HG03097 (cell line): ENCODE measurements around the gene PRCD.
"Not testable (repeated sequence)": the region's sequence is repeated elsewhere in the genome, so short reads cannot be mapped to it uniquely, and the experiment has no call there.

Experiments
- ATAC-seq: cut with Tn5 transposase; IDR thresholded peaks from one replicate; pipeline ENCODE4 v1.9.1; 2021; ENCODE audit not compliant: unreplicated experiment, low FRiP score

Gene PRCD

GRCh38 chr17:76551685-76552084 lies 11.8 kb downstream of the PRCD start:
- no peak for ATAC-seq

- ATAC-seq = no peak
These were observed 13.5 kb downstream of the PRCD start for GRCh38 chr17:76553178-76553908.

DNA sequence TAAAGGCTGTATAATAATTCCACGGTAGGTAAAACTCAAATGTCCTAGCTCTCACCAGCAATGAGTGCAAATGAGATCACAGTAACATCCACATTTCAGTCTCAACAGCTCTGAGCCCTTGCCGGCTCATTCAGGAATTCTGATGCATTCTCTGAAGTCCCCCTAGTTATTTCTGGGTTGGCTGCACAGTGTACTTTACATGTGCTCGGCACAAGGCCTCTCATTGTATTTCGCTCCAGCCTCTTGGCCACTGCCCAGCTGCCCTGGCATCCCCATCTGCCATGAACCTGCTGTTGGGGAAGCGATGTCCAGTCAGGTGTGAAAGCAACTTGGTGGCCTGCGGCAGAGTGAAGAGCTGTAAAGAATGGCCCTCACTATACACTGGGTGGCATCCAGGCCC lies 14.3 kb downstream of the PRCD start:
- no peak for ATAC-seq

GRCh38 chr17:76556765-76557367 lies 17.0 kb downstream of the PRCD start:
- ATAC-seq = peak; percentile 28

DNA sequence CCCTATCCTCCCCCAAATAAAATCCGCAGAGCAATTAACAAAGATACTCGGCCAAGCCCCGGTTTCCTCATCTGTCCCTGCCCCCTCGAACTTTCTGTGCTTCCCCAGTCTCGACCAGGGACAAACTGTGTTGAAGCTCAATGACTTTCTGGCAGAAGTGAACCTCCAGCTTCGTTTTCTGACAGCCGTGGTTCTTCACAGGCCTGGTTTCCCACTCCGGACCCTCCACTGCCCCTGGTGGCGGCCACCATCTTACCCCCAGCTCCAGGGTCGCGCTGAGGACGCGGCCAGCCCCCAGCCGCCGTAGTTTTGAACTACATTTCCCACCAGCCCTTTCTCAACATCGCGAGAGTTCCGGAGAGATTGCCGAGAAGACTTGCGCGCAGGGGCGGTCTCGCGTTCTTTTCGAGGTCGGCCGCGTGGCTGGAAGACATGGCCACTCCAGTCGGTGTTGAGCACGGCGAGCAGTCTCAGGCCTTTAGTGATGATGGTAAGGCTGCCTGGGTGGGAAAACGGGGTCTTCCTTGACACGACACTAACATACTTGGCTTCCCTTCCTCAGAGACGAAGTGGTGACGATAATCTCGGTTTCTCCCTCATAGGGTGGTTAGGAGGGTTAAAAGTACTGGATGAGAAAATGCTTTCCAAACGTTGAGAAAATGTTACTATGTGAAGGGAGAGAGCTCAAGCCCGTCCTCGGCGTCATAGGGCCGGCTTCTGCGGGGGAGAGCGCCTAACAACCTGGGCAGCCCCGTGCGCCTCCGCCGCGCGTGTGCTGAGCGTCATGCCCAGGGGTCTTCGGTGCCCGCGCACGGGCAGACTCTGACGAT lies 17.7 kb downstream of the PRCD start:
- ATAC-seq = peak; percentile 82

GRCh38 chr17:76558198-76559095 lies 18.6 kb downstream of the PRCD start:
- no peak for ATAC-seq

- ATAC-seq = not testable (repeated sequence)
These were observed 19.6 kb downstream of the PRCD start for GRCh38 chr17:76559460-76559859.

DNA sequence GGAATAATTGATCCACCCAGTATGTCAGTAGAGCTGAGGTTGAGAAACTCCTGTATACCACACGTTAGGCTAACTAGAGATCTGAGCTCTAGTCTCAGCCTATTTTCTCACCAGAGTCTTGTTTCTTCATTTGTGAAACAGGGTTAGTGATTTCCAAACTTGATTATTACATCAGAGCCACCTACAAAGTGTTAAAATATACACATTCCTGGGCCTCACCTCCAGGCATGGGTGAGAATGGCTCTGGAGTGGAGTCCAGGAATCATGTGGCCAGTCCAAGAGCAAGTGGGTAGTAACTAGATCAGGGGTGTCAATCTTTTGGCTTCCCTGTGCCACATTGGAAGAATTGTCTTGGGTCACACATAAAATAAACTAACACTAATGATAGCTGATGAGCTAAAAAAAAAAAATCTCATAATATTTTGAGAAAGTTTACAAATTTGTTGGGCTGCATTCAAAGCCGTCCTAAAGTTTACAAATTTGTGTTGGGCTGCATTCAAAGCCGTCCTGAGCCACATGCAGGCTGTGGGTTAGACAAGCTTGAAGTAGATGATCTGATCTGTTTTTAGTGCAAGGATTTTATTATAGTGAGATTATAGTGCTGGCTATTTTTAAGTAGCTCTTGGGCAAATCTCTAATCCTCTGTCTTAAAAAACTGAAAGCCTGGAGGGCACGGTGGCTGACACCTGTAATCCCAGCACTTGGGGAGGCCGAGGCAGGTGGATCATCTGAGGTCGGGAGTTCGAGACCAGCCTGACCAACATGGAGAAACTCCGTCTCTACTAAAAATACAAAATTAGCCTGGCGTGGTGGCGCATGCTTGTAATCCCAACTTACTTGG lies 20.4 kb downstream of the PRCD start:
- no peak for ATAC-seq

GRCh38 chr17:76560877-76561221 lies 21.0 kb downstream of the PRCD start:
- no peak for ATAC-seq

GRCh38 chr17:76561332-76561731 lies 21.5 kb downstream of the PRCD start:
- no peak for ATAC-seq

DNA sequence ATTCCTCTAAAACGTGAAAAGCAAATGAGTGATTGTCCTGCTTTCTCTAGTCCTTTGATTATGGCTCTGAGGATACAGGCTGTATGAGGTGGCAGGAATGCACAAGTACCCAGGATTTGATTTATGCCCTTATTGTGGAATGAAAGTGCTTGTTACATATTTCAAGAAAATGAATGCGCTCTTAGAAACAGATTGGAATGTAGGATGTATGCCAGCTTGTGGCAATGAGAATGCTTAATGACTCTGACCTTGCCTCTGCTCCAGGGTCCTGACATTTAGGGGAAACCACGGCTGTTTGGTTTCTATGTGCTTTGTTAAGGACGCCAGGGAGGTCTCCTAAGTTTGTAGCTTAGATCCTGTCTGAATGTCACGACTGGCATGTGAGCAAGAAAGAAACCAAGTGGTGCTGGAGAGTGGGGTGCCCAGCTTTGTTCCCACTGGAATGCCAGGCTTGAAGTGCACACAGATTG lies 22.0 kb downstream of the PRCD start:
- no peak for ATAC-seq

GRCh38 chr17:76562734-76563148 lies 22.9 kb downstream of the PRCD start:
- no peak for ATAC-seq

- not testable (repeated sequence) for ATAC-seq
These were observed 23.5 kb downstream of the PRCD start for GRCh38 chr17:76563359-76563758.

DNA sequence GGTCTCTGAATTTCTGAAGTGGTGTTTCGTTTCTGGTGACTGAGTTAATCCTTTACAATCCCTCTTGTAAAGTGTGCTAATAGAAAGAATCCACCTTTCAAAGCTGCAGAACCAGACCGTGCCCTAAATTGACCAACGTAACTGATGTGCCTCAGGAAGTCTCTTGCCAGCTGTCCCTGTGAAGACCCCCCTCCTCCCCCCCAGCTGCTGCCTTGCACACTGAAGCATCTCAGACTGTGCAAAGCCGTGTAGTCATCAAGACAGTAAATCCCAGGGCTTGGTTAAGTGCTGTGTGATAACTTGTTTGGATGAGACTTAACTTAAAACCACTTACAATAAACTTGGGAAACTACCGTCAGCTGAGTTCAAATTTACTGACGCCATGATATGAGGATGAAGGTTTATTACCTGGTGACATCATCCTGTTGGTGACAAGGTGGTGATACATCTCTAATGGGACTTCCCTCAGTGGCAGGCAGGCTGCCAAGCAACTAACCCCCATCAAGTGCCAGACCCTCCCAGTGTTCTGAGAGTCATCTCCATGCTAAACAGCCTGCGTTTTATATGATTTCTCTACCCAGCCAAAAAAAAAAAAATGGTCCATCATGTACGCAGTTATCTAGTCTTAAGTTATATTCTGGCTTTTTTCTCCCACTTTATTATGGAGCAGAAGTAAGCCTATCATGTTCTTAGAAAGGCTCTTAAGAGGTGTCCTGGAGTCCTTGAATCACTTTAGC lies 25.3 kb downstream of the PRCD start:
- ATAC-seq = not testable (repeated sequence)

- no peak for ATAC-seq
These were observed 26.1 kb downstream of the PRCD start for GRCh38 chr17:76565728-76566612.

GRCh38 chr17:76566613-76566943 lies 26.7 kb downstream of the PRCD start:
- no peak for ATAC-seq

DNA sequence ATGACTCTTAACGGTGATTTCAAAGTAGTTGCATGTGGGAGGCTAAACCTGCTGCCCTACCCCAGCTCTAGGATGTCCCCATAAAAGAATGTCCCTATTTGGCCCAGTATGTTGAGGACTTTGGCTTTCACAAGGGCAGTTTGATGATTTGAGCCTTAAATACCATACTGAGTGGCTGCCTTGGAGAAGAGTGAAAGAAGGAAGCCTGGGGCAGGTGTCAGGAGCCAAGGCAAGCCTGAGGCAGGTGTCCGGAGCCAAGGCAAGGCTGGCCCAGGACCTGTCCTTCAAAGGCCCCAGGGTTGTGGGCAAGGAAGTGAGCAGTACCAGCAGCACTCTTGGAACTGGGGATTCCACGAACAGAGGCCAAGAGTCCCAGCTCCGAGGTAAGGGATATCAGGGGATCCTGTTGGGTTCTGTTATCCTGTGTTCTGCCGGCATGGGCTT lies 27.2 kb downstream of the PRCD start:
- ATAC-seq = no peak
